Mesangial cell (primary cell): ENCODE data around the gene MRGPRX1. TPM values are rescaled to one million over a fixed set of nuclear protein-coding genes. Genes with fewer than 3 reads are reported as not detected.

Experiments
- total RNA-seq: library from RNA; depleted of rRNA; stranded (reverse); fragments of >200 nt; gene quantifications from 2 replicates; pipeline ENCODE4 v1.2.3, GENCODE V29; 2015

Gene MRGPRX1
- total RNA-seq = not detected in 2 replicates

DNA sequence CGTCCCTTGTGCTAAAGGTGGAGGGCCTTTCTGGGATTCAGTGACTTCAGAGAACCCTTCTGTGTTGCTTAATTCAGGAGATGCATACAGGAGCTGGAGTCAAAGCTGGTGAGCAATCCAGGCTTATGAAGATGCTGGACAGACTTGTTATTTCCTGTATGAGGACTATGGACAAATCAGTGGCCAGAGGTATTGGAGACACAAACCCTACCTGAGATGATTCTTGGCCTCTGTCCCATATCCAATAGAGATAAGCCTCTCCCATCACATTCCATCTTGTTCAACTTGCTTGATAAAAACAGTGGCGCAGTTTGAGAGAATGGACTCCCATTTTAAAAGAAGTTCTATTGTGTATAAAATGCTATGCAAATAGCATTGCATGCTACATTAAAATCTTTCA is at the start of gene MRGPRX1:
MRGPRX1 (minus strand) TSS at position 101 of the 400 bp plus-strand sequence. CDS start 4,630 bp downstream, outside the sequence.

Other genes starting within 250 kb of the MRGPRX1 start
- gene TMEM86A, start 240.6 kb downstream of the MRGPRX1 start, total RNA-seq = 0.49 and 4.1 TPM in 2 replicates
- under 0.01 and 0.38 TPM in 2 replicates for gene IGSF22, start 213.2 kb downstream of the MRGPRX1 start, total RNA-seq
- gene PTPN5, start 147.6 kb downstream of the MRGPRX1 start, total RNA-seq = not detected in 2 replicates
- not detected in 2 replicates for gene MRGPRX2, start 121.3 kb upstream of the MRGPRX1 start, total RNA-seq
- 10.1 and 15.0 TPM in 2 replicates for gene ZDHHC13, start 177.8 kb upstream of the MRGPRX1 start, total RNA-seq